ENCODE results near the gene ITIH5. TPM values are rescaled to one million over a fixed set of nuclear protein-coding genes. Genes with fewer than 3 reads are reported as not detected.
A peak's percentile ranks its signal among the peaks of the same experiment; 100 is the strongest.

ITIH5 gene
- total and polyA plus RNA-seq, 2 of the 13 experiments (the other 11 are each of a cell fraction or from before 2014, with no cell fraction given): 4.7 to 8.9 TPM

DNA sequence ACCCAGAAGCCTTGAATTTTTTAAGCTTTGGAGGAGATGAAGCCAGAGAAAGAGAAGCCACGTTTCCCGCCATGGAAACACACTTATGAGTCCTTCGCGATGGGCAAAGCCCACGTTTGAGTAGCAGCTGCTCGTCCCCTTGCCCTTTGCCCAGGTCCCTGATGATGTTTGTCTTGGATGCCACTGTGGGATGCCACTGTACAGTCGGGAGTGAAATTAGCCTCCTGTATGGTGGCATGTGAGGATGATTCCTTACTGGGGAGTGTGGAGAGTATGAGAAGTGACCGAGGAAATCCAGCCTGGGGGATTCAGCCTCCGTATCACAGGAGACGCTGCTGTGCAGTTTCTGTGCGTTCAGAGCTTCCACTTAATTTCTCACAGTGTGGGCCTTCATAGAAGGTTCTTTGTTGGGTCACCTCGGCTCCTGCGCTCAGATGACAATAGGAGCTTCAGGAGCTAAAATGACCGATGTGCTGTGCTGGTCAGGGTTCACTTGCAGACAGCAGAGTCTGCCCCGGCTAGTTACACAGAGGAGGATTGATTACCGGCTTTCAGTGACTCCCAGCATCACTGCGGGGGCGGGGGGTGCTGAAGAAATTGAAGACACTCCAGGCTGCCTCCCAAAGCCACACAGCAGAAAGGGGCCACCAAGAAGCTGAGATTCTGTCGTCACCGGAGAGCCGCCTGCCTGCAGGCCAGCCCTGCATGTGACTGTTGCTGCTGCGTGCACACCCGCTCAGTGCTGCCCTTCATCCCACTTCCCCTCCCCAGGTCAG, 133.9 kb downstream of the ITIH5 start (continued):
- TF ChIP-seq POLR2A (IDR thresholded peaks at IDR 0.05; ENCODE audit: insufficient read depth in 1 of 2, low read depth in 2 of 2, low read length in 2 of 2) (peak in 1 of 2 experiments; percentile 43; a peak in 1 of 4 replicates), RXRA (CRISPR knock-in tag; IDR thresholded peaks at IDR 0.05) (0 out of 2 replicates have a peak, but pooled peaks have one; percentile 40), RBAK (CRISPR knock-in tag; IDR thresholded peaks at IDR 0.05) (0 out of 2 replicates have a peak, but pooled peaks have one; percentile 44), SKI (IDR thresholded peaks at IDR 0.05; ENCODE audit: partially characterized antibody) (peak; percentile 13), ZNF207 (IDR thresholded peaks at IDR 0.05; ENCODE audit: borderline replicate concordance) (no peak), STAG1 (CRISPR knock-in tag; IDR thresholded peaks at IDR 0.05) (no peak), RARA (CRISPR knock-in tag; IDR thresholded peaks at IDR 0.05) (peak; percentile 21; the same call in 1 of the 2 replicates), ZFY (CRISPR knock-in tag; IDR thresholded peaks at IDR 0.05) (0 out of 2 replicates have a peak, but pooled peaks have one; percentile 31), ELF4 (CRISPR knock-in tag; IDR thresholded peaks at IDR 0.05; ENCODE audit: borderline replicate concordance) (no peak), ZNF292 (CRISPR knock-in tag; IDR thresholded peaks at IDR 0.05; ENCODE audit: borderline replicate concordance, low read depth) (peak; percentile 96), NR2F2 (IDR thresholded peaks at IDR 0.05; ENCODE audit: borderline replicate concordance, low read depth) (0 out of 2 replicates have a peak, but pooled peaks have one; percentile 17), ETV5 (CRISPR knock-in tag; IDR thresholded peaks at IDR 0.05; ENCODE audit: borderline replicate concordance) (no peak), RFX1 (IDR thresholded peaks at IDR 0.05) (no peak), TEAD2 (CRISPR knock-in tag; IDR thresholded peaks at IDR 0.05) (no peak), CREB1 (IDR thresholded peaks at IDR 0.05) (0 out of 2 replicates have a peak, but pooled peaks have one; percentile 20), CREB1 (CRISPR knock-in tag; IDR thresholded peaks at IDR 0.05) (no peak), HNF4G (IDR thresholded peaks at IDR 0.05; ENCODE audit: borderline replicate concordance, low read depth, low read length) (no peak), HNF4G (CRISPR knock-in tag; IDR thresholded peaks at IDR 0.05; ENCODE audit: borderline replicate concordance, low read depth) (no peak), KAT2B (IDR thresholded peaks at IDR 0.05; ENCODE audit: borderline replicate concordance, low read depth, low read length) (no peak), ZNF615 (CRISPR knock-in tag; IDR thresholded peaks at IDR 0.05; ENCODE audit: borderline replicate concordance) (no peak), ASH2L (IDR thresholded peaks at IDR 0.05; ENCODE audit: insufficient read length, low read depth, low read length) (peak; percentile 36)
- TF ChIP-seq, protein P1, sequence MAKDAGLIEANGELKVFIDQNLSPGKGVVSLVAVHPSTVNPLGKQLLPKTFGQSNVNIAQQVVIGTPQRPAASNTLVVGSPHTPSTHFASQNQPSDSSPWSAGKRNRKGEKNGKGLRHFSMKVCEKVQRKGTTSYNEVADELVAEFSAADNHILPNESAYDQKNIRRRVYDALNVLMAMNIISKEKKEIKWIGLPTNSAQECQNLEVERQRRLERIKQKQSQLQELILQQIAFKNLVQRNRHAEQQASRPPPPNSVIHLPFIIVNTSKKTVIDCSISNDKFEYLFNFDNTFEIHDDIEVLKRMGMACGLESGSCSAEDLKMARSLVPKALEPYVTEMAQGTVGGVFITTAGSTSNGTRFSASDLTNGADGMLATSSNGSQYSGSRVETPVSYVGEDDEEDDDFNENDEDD (CRISPR knock-in tag; IDR thresholded peaks at IDR 0.05; ENCODE audit: borderline replicate concordance): 0 out of 2 replicates have a peak, but pooled peaks have one; percentile 18
- TF ChIP-seq, protein P2, sequence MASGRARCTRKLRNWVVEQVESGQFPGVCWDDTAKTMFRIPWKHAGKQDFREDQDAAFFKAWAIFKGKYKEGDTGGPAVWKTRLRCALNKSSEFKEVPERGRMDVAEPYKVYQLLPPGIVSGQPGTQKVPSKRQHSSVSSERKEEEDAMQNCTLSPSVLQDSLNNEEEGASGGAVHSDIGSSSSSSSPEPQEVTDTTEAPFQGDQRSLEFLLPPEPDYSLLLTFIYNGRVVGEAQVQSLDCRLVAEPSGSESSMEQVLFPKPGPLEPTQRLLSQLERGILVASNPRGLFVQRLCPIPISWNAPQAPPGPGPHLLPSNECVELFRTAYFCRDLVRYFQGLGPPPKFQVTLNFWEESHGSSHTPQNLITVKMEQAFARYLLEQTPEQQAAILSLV (CRISPR knock-in tag; IDR thresholded peaks at IDR 0.05; ENCODE audit: borderline replicate concordance): no peak
- TF ChIP-seq, protein P3, sequence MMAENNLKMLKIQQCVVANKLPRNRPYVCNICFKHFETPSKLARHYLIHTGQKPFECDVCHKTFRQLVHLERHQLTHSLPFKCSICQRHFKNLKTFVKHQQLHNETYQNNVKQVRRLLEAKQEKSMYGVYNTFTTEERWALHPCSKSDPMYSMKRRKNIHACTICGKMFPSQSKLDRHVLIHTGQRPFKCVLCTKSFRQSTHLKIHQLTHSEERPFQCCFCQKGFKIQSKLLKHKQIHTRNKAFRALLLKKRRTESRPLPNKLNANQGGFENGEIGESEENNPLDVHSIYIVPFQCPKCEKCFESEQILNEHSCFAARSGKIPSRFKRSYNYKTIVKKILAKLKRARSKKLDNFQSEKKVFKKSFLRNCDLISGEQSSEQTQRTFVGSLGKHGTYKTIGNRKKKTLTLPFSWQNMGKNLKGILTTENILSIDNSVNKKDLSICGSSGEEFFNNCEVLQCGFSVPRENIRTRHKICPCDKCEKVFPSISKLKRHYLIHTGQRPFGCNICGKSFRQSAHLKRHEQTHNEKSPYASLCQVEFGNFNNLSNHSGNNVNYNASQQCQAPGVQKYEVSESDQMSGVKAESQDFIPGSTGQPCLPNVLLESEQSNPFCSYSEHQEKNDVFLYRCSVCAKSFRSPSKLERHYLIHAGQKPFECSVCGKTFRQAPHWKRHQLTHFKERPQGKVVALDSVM (CRISPR knock-in tag; IDR thresholded peaks at IDR 0.05): no peak
- TF ChIP-seq, protein P4, sequence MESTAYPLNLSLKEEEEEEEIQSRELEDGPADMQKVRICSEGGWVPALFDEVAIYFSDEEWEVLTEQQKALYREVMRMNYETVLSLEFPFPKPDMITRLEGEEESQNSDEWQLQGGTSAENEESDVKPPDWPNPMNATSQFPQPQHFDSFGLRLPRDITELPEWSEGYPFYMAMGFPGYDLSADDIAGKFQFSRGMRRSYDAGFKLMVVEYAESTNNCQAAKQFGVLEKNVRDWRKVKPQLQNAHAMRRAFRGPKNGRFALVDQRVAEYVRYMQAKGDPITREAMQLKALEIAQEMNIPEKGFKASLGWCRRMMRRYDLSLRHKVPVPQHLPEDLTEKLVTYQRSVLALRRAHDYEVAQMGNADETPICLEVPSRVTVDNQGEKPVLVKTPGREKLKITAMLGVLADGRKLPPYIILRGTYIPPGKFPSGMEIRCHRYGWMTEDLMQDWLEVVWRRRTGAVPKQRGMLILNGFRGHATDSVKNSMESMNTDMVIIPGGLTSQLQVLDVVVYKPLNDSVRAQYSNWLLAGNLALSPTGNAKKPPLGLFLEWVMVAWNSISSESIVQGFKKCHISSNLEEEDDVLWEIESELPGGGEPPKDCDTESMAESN (CRISPR knock-in tag; conservative IDR thresholded peaks at IDR 0.05): 0 out of 2 replicates have a peak, but pooled peaks have one; percentile 25
